PC-9 (cell line): Measurements from ENCODE around the gene GABRG3.

ENCODE experiments used
- CTCF ChIP-seq: fragments of 200-600 bp; sonication (generic); conservative IDR thresholded peaks from 2 replicates; pipeline ENCODE4 v1.6.1; 2017; ENCODE audit warnings: mixed run types, antibody characterized with exemption, mild to moderate bottlenecking, moderate library complexity
- EZH2 ChIP-seq: fragments of 200-600 bp; sonication (generic); IDR thresholded peaks from 2 replicates; pipeline ENCODE4 v1.8.0; 2017; ENCODE audit warnings: antibody characterized with exemption, low read depth

- TF ChIP-seq CTCF (no peak), EZH2 (no peak)
These were observed 382.9 kb downstream of the GABRG3 start for GRCh38 chr15:27353856-27354255.
